HepG2 (cell line): ENCODE results near the gene EIF6. TPM values are rescaled to one million over a fixed set of nuclear protein-coding genes. Genes with fewer than 3 reads are reported as not detected.

ENCODE experiments used
- ATAC-seq: fragments of 200-7000 bp; cut with Tn5 transposase; 3 replicates; pipeline ENCODE4 v1.9.1; 2020; ENCODE audit warnings: mild to moderate bottlenecking, moderate library complexity
- BruUV-seq: library from RNA; stranded (reverse); fragments of 400-500 nt; replicated peaks from 2 replicates; lab custom pipeline; 2021; lab: Mats Ljungman, UMichigan
- CTCF ChIA-PET: fragments of 300-600 bp; formaldehyde crosslinking; extraction: SDS; loops from one replicate; lab custom pipeline; 2021; ENCODE audit warnings: low total read pairs, inconsistent platforms, low intra/inter-chr PET ratio; lab: Yijun Ruan, JAX
- POLR2A ChIA-PET: fragments of 350-600 bp; sonication (Branson Sonifier 250); formaldehyde crosslinking; loops from one replicate; lab custom pipeline; 2020; ENCODE audit warnings: antibody characterized with exemption, inconsistent platforms; lab: Yijun Ruan, JAX
- DNase-seq: peaks from one replicate; pipeline ENCODE4 v3.0.0-alpha.2; 2015; ENCODE audit warnings: low spot score
- FAIRE-seq: peaks from 3 replicates; lab custom pipeline; 2011; peaks lifted over from hg19 to GRCh38; lab: Jason Lieb, UNC
- H2AFZ ChIP-seq: one replicate; pipeline ENCODE4 v1.6.1; 2011; ENCODE audit warnings: low read length, inconsistent platforms
- H3K27ac ChIP-seq: fragments of 300-600 bp; 3 replicates; pipeline ENCODE4 v1.8.0; 2011; ENCODE audit warnings: mixed run types, mild to moderate bottlenecking, mixed read lengths, low read length, inconsistent platforms; ENCODE audit not compliant: insufficient read depth; ENCODE audit errors: extremely low read length
- H3K27me3 ChIP-seq, 2 experiments: fragments of 200-600 bp in 1 of 2; 2 replicates in 1 of 2; 3 replicates in 1 of 2; pipeline versions ENCODE4 v1.6.0 to v1.8.0; 2011; ENCODE audit warnings: low read length in 2 of 2, mild to moderate bottlenecking in 2 of 2, moderate library complexity in 2 of 2, inconsistent platforms in 1 of 2; ENCODE audit not compliant: insufficient read depth in 2 of 2, control insufficient read depth in 1 of 2
- H3K36me3 ChIP-seq, 2 experiments: fragments of 200-600 bp in 1 of 2; replicated peaks in 1 of 2; 2 replicates in 1 of 2; 3 replicates in 1 of 2; pipeline versions ENCODE4 v1.5.1 to v1.8.0; 2011; ENCODE audit warnings: low read length in 2 of 2, inconsistent platforms in 1 of 2; ENCODE audit not compliant: insufficient read depth in 2 of 2, control insufficient read depth in 1 of 2
- H3K4me1 ChIP-seq: 2 replicates; pipeline ENCODE4 v1.5.1; 2012; ENCODE audit warnings: low read length, inconsistent platforms; ENCODE audit not compliant: insufficient read depth
- H3K4me2 ChIP-seq: 2 replicates; pipeline ENCODE4 v1.6.0; 2011; ENCODE audit warnings: low read depth, low read length, inconsistent platforms
- H3K4me3 ChIP-seq, 3 experiments: fragments of 200-600 bp in 1 of 3; sonication (generic), shearing (Covaris generic) in 1 of 3; replicated peaks in 1 of 3; 2 replicates each; pipeline ENCODE4 v1.5.1; 2011 to 2016; ENCODE audit warnings: low read length in 3 of 3, inconsistent platforms in 2 of 3, low read depth in 2 of 3, mild to moderate bottlenecking in 2 of 3, control low read depth in 1 of 3, mixed read lengths in 1 of 3; ENCODE audit not compliant: insufficient read depth in 1 of 3
- H3K79me2 ChIP-seq: one replicate; pipeline ENCODE4 v1.6.1; 2011; ENCODE audit warnings: low read length, inconsistent platforms; ENCODE audit not compliant: insufficient read depth
- H3K9ac ChIP-seq: 2 replicates; pipeline ENCODE4 v1.6.0; 2011; ENCODE audit warnings: mild to moderate bottlenecking, low read depth, low read length, inconsistent platforms; ENCODE audit not compliant: insufficient read depth
- H3K9me3 ChIP-seq: 2 replicates; pipeline ENCODE4 v1.5.1; 2012; ENCODE audit warnings: mild to moderate bottlenecking, low read length
- H4K20me1 ChIP-seq: 2 replicates; pipeline ENCODE4 v1.6.0; 2011; ENCODE audit warnings: inconsistent platforms, mild to moderate bottlenecking, low read length, moderate library complexity; ENCODE audit not compliant: insufficient read depth
- CAMTA2 ChIP-seq: sonication (generic); formaldehyde crosslinking; IDR thresholded peaks from 2 replicates; pipeline ENCODE4 v1.4.0; 2020; ENCODE audit warnings: mild to moderate bottlenecking, missing genetic modification reagents, borderline replicate concordance
- DNMT3B ChIP-seq: conservative IDR thresholded peaks from 2 replicates; pipeline ENCODE4 v1.6.1; 2016; ENCODE audit warnings: missing biosample characterization, control low read depth
- EP300 ChIP-seq, 3 experiments: sonication (generic) in 1 of 3; formaldehyde crosslinking in 1 of 3; IDR thresholded peaks; 2 replicates each; pipeline versions ENCODE4 v1.5.1 to v1.6.1; 2011 to 2020; ENCODE audit warnings: low read depth in 2 of 3, low read length in 2 of 3, borderline replicate concordance in 1 of 3, improper control_type of control experiment in 1 of 3, mild to moderate bottlenecking in 1 of 3, missing genetic modification reagents in 1 of 3, moderate library complexity in 1 of 3
- GATAD2A ChIP-seq: IDR thresholded peaks from 2 replicates; pipeline ENCODE4 v1.6.1; 2016
- MTF2 ChIP-seq: sonication (generic); formaldehyde crosslinking; IDR thresholded peaks from 2 replicates; pipeline ENCODE4 v1.5.0; 2020; ENCODE audit warnings: missing genetic modification reagents, borderline replicate concordance
- ZFP36L1 ChIP-seq: sonication (generic); formaldehyde crosslinking; IDR thresholded peaks from 2 replicates; pipeline ENCODE4 v1.8.0; 2022; ENCODE audit warnings: mild to moderate bottlenecking, missing genetic modification reagents, moderate library complexity
- ZNF331 ChIP-seq: sonication (generic); formaldehyde crosslinking; IDR thresholded peaks from 2 replicates; pipeline ENCODE4 v1.4.0; 2020; ENCODE audit warnings: missing genetic modification reagents
- ZNF619 ChIP-seq: sonication (generic); formaldehyde crosslinking; IDR thresholded peaks from 2 replicates; pipeline ENCODE4 v1.4.0; 2020; ENCODE audit warnings: mild to moderate bottlenecking, missing genetic modification reagents
- ZNF883 ChIP-seq: sonication (generic); formaldehyde crosslinking; IDR thresholded peaks from 2 replicates; pipeline ENCODE4 v1.5.1; 2020; ENCODE audit warnings: mild to moderate bottlenecking, missing genetic modification reagents; ENCODE audit errors: not compliant biosample characterization
- WGBS: methylation state at CpG from one replicate; pipeline ENCODE4 v1.1.6; 2017; ENCODE audit warnings: low lambda C conversion rate; 5-methylcytosine and 5-hydroxymethylcytosine counted together
- in situ Hi-C: cut with HindIII; loops from 2 replicates; pipeline ENCODE4 v1.10.0; 2017; ENCODE audit warnings: low pct_unique_long_range_greater_than_20kb; ENCODE audit not compliant: extremely low pct_ligation_motif_present
- intact Hi-C: fragments of 100-400 bp; cut with micrococcal nuclease; formaldehyde crosslinking; loops from one replicate; pipeline ENCODE4 v1.10.0; 2022; ENCODE audit not compliant: unreplicated experiment
- polyA plus RNA-seq, 8 experiments: library from polyadenylated mRNA; depleted of rRNA in 3 of 8; stranded (reverse) in 7 of 8; unstranded in 1 of 8; fragments of >200 nt; fragmentation: Illumina TruSeq in 4 of 8; extraction: Trizol in 4 of 8; gene quantifications; 2 replicates each; pipeline versions ENCODE4 v1.2.1 to v1.2.3, GENCODE V29; 2011 to 2016; ENCODE audit warnings: low read depth in 4 of 8, missing spikeins in 1 of 8, mixed read lengths in 1 of 8; ENCODE audit not compliant: insufficient read depth in 1 of 8
- total RNA-seq, 5 experiments: library from RNA; depleted of rRNA; stranded (reverse); fragments of >200 nt; fragmentation: Illumina TruSeq; extraction: Trizol; gene quantifications; 2 replicates each; pipeline ENCODE4 v1.2.3, GENCODE V29; 2016; ENCODE audit warnings: low read depth in 1 of 5
- TF ChIP-seq, protein P1 (sequence below): IDR thresholded peaks from 2 replicates; pipeline ENCODE4 v1.4.0; 2020; ENCODE audit warnings: mild to moderate bottlenecking, missing genetic modification reagents
- TF ChIP-seq, protein P2 (sequence below): sonication (generic); formaldehyde crosslinking; IDR thresholded peaks from 2 replicates; pipeline ENCODE4 v1.4.0; 2020; ENCODE audit warnings: low read depth, missing genetic modification reagents
- TF ChIP-seq, protein P3 (sequence below): sonication (generic); formaldehyde crosslinking; IDR thresholded peaks from 2 replicates; pipeline ENCODE4 v1.5.0; 2020; ENCODE audit warnings: mild to moderate bottlenecking, missing genetic modification reagents, borderline replicate concordance

Gene EIF6
- total and polyA plus RNA-seq, 2 of the 13 experiments (the other 11 are each of a cell fraction or from before 2014, with no cell fraction given) = 462 to 466 TPM

DNA sequence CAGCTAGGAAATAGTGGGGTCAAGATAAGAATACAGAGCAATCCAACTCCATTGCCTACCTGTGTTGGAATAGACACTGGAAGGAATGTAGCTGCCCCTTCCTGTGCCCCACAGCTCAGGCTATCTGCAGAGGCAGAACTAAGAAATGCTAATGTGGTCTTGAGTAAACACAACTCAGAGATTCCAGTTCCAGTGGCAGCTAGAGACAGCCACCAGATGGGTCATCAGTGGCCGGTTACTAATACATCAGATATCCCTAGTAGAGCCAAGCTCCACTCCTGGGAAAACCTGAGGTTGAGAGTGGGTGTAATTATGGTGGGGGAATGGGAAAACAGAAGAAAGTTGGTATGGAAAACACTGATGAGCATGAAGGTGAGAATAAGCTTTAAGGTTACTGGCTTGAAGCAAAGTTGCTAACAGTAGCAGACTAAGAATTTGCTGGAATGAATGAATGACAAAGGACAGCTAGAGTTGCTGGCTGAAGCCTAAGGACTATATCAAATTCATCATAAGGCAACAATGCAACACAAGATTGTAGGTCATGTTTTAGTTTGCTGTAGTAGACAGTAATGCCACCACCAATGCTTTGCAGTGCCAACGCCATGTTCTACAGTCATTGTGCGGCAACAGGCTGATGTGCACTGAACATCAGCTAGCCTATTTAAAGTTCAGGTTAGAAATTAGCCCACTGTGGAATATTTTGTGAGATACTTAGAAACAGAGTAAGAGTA, 36.0 kb upstream of the EIF6 start:
- POLR2A ChIA-PET = interaction anchor here (0.6 to 5.3 kb wide), 11 partner anchors 8 to 422 kb away, joined by 3 to 53 read pairs (median 5); partner anchors contain the start of genes CEP250, EIF6, ERGIC3 and RBM39
- FAIRE-seq (peak; percentile 80), DNase-seq (peak; percentile 85), ATAC-seq (peak; percentile 81)
- in situ Hi-C loops = no loop called here
- Histone ChIP-seq H2AFZ (no peak overlapping the region), H3K36me3 (peaks cover 4 to 6% of the 10 kb centered on the region in 2 experiments; a peak in 3 of 5 replicates), H3K9ac (no peak overlapping the region), H3K4me2 (peak overlapping the region; percentile 6), H3K27ac (peak overlapping the region; percentile 3), H3K9me3 (no peaks in the 10 kb centered on the region), H4K20me1 (no peaks in the 10 kb centered on the region), H3K79me2 (no peaks in the 10 kb centered on the region), H3K27me3 (no peaks in the 10 kb centered on the region), H3K4me1 (peaks cover 30% of the 10 kb centered on the region), H3K4me3 (no peak overlapping the region)
- CTCF ChIA-PET = interaction anchor here (1.1 kb wide), 2 partner anchors 13 to 15 kb away, joined by 4 read pairs; no protein-coding TSS in a partner anchor
- WGBS = 77% methylated on average over 3 of the region's 3 CpGs
- no TSS peak for BruUV-seq
- intact Hi-C loops = no loop called here
- TF ChIP-seq, protein P1, sequence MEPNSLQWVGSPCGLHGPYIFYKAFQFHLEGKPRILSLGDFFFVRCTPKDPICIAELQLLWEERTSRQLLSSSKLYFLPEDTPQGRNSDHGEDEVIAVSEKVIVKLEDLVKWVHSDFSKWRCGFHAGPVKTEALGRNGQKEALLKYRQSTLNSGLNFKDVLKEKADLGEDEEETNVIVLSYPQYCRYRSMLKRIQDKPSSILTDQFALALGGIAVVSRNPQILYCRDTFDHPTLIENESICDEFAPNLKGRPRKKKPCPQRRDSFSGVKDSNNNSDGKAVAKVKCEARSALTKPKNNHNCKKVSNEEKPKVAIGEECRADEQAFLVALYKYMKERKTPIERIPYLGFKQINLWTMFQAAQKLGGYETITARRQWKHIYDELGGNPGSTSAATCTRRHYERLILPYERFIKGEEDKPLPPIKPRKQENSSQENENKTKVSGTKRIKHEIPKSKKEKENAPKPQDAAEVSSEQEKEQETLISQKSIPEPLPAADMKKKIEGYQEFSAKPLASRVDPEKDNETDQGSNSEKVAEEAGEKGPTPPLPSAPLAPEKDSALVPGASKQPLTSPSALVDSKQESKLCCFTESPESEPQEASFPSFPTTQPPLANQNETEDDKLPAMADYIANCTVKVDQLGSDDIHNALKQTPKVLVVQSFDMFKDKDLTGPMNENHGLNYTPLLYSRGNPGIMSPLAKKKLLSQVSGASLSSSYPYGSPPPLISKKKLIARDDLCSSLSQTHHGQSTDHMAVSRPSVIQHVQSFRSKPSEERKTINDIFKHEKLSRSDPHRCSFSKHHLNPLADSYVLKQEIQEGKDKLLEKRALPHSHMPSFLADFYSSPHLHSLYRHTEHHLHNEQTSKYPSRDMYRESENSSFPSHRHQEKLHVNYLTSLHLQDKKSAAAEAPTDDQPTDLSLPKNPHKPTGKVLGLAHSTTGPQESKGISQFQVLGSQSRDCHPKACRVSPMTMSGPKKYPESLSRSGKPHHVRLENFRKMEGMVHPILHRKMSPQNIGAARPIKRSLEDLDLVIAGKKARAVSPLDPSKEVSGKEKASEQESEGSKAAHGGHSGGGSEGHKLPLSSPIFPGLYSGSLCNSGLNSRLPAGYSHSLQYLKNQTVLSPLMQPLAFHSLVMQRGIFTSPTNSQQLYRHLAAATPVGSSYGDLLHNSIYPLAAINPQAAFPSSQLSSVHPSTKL (CRISPR knock-in tag) = peak; percentile 81
- TF ChIP-seq ZFP36L1 (CRISPR knock-in tag) = no peak
- TF ChIP-seq ZNF883 (CRISPR knock-in tag) = no peak
- TF ChIP-seq ZNF331 = 0 out of 2 replicates have a peak, but pooled peaks have one; percentile 33
- peak in 1 of 2 experiments; percentile 70; a peak in 1 of 4 replicates for TF ChIP-seq EP300 (IDR thresholded peaks at IDR 0.05; ENCODE audit: low read depth in 2 of 2, low read length in 2 of 2)
- no peak for TF ChIP-seq EP300 (CRISPR knock-in tag; IDR thresholded peaks at IDR 0.05; ENCODE audit: borderline replicate concordance)
- TF ChIP-seq, protein P2, sequence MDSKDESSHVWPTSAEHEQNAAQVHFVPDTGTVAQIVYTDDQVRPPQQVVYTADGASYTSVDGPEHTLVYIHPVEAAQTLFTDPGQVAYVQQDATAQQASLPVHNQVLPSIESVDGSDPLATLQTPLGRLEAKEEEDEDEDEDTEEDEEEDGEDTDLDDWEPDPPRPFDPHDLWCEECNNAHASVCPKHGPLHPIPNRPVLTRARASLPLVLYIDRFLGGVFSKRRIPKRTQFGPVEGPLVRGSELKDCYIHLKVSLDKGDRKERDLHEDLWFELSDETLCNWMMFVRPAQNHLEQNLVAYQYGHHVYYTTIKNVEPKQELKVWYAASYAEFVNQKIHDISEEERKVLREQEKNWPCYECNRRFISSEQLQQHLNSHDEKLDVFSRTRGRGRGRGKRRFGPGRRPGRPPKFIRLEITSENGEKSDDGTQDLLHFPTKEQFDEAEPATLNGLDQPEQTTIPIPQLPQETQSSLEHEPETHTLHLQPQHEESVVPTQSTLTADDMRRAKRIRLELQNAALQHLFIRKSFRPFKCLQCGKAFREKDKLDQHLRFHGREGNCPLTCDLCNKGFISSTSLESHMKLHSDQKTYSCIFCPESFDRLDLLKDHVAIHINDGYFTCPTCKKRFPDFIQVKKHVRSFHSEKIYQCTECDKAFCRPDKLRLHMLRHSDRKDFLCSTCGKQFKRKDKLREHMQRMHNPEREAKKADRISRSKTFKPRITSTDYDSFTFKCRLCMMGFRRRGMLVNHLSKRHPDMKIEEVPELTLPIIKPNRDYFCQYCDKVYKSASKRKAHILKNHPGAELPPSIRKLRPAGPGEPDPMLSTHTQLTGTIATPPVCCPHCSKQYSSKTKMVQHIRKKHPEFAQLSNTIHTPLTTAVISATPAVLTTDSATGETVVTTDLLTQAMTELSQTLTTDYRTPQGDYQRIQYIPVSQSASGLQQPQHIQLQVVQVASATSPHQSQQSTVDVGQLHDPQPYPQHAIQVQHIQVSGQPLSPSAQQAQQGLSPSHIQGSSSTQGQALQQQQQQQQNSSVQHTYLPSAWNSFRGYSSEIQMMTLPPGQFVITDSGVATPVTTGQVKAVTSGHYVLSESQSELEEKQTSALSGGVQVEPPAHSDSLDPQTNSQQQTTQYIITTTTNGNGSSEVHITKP = 0 out of 2 replicates have a peak, but pooled peaks have one; percentile 25
- peak; percentile 36; the same call in 1 of the 2 replicates for TF ChIP-seq DNMT3B (CRISPR knock-in tag)
- no peak for TF ChIP-seq CAMTA2
- no peak for TF ChIP-seq ZNF619
- TF ChIP-seq, protein P3, sequence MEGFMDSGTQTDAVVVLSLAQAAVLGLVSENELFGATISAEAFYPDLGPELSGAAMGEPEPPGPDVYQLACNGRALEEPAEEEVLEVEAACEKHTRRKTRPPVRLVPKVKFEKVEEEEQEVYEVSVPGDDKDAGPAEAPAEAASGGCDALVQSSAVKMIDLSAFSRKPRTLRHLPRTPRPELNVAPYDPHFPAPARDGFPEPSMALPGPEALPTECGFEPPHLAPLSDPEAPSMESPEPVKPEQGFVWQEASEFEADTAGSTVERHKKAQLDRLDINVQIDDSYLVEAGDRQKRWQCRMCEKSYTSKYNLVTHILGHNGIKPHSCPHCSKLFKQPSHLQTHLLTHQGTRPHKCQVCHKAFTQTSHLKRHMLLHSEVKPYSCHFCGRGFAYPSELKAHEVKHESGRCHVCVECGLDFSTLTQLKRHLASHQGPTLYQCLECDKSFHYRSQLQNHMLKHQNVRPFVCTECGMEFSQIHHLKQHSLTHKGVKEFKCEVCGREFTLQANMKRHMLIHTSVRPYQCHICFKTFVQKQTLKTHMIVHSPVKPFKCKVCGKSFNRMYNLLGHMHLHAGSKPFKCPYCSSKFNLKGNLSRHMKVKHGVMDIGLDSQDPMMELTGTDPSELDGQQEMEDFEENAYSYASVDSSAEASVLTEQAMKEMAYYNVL = no peak
- no peak for TF ChIP-seq MTF2 (CRISPR knock-in tag)
- peak; percentile 86 for TF ChIP-seq GATAD2A (CRISPR knock-in tag)
